Lung (tissue), 12 donors: ENCODE results near the gene NLRP12. TPM values are rescaled to one million over a fixed set of nuclear protein-coding genes. Genes with fewer than 3 reads are reported as not detected.

ENCODE experiments used
- ATAC-seq: fragments of 200-7000 bp; cut with Tn5 transposase; one replicate; pipeline ENCODE4 v1.9.1; 2020; ENCODE audit warnings: moderate number of reproducible peaks; ENCODE audit not compliant: insufficient read depth, low FRiP score
- DNase-seq, 3 donors: peaks; one replicate each; pipeline ENCODE4 v3.0.0-alpha.2; 2013 to 2017
- H3K27ac ChIP-seq, 2 donors: one replicate each; pipeline ENCODE4 v1.5.1; 2013; ENCODE audit warnings: mild to moderate bottlenecking in 2 of 2, moderate library complexity in 2 of 2, control low read depth in 1 of 2, inconsistent platforms in 1 of 2, low read depth in 1 of 2, low read length in 1 of 2
- H3K27me3 ChIP-seq, 3 donors: one replicate each; pipeline ENCODE4 v1.5.1; 2013; ENCODE audit warnings: low read length in 2 of 3; ENCODE audit not compliant: control insufficient read depth in 3 of 3, insufficient read depth in 3 of 3
- H3K36me3 ChIP-seq, 4 donors: one replicate each; pipeline ENCODE4 v1.5.1; 2013; ENCODE audit warnings: low read length in 4 of 4, mild to moderate bottlenecking in 1 of 4, moderate library complexity in 1 of 4; ENCODE audit not compliant: control insufficient read depth in 4 of 4, insufficient read depth in 4 of 4
- H3K4me1 ChIP-seq, 5 donors: one replicate each; pipeline ENCODE4 v1.5.1; 2013; ENCODE audit warnings: low read length in 5 of 5, mild to moderate bottlenecking in 2 of 5, moderate library complexity in 1 of 5; ENCODE audit not compliant: control insufficient read depth in 5 of 5, insufficient read depth in 5 of 5
- H3K4me3 ChIP-seq: one replicate; pipeline ENCODE4 v1.5.1; 2013; ENCODE audit warnings: mild to moderate bottlenecking, control low read depth, moderate library complexity
- H3K9ac ChIP-seq, 2 donors: one replicate each; pipeline ENCODE4 v1.5.1; 2013; ENCODE audit warnings: low read length in 2 of 2, control low read depth in 1 of 2; ENCODE audit not compliant: insufficient read depth in 1 of 2
- H3K9me3 ChIP-seq, 4 donors: one replicate each; pipeline ENCODE4 v1.5.1; 2013; ENCODE audit warnings: low read length in 3 of 4, mild to moderate bottlenecking in 1 of 4, moderate library complexity in 1 of 4; ENCODE audit not compliant: control insufficient read depth in 4 of 4, insufficient read depth in 3 of 4
- WGBS, 2 donors: extraction: QIAGEN DNeasy Blood & Tissue Kit; methylation state at CpG; one replicate each; pipeline ENCODE4 v1.1.7; 2013; 5-methylcytosine and 5-hydroxymethylcytosine counted together
- polyA plus RNA-seq, 2 donors: library from polyadenylated mRNA; stranded (reverse); fragments of 200-250 nt; gene quantifications; one replicate each; pipeline ENCODE4 v1.2.1, GENCODE V29; 2013
- total RNA-seq, 2 donors: library from RNA; depleted of rRNA in 1 of 2; stranded (reverse); fragments of >200 nt in 1 of 2; gene quantifications; one replicate each; pipeline ENCODE4 v1.2.1, GENCODE V29; 2014 to 2021
- TF ChIP-seq, protein P1 (sequence below): IDR thresholded peaks from 2 replicates; pipeline ENCODE4 v1.5.1; 2012; ENCODE audit warnings: mild to moderate bottlenecking; ENCODE audit errors: control extremely low read depth, extremely low read depth
- donor health status: control.
- donor health status: control.
- donor health status: Bipolar disorder and iron deficiency.
- donor health status: healthy.
- donor health status: DM: yes; HTN: yes; CAD: no.

The NLRP12 gene
- total and polyA plus RNA-seq, 4 donors: 1.1 to 11.5 (median 5.8) TPM

- ATAC-seq (no peak), DNase-seq (no peak)
- no peak overlapping the region for H3K9ac ChIP-seq
- H3K4me3 ChIP-seq: no peak overlapping the region
- peak overlapping the region in 1 of 2 donors; percentile 23 for H3K27ac ChIP-seq
- no peaks in the 10 kb centered on the region for H3K4me1 ChIP-seq
- no peaks in the 10 kb centered on the region for H3K27me3 ChIP-seq
- TF ChIP-seq, protein P1, sequence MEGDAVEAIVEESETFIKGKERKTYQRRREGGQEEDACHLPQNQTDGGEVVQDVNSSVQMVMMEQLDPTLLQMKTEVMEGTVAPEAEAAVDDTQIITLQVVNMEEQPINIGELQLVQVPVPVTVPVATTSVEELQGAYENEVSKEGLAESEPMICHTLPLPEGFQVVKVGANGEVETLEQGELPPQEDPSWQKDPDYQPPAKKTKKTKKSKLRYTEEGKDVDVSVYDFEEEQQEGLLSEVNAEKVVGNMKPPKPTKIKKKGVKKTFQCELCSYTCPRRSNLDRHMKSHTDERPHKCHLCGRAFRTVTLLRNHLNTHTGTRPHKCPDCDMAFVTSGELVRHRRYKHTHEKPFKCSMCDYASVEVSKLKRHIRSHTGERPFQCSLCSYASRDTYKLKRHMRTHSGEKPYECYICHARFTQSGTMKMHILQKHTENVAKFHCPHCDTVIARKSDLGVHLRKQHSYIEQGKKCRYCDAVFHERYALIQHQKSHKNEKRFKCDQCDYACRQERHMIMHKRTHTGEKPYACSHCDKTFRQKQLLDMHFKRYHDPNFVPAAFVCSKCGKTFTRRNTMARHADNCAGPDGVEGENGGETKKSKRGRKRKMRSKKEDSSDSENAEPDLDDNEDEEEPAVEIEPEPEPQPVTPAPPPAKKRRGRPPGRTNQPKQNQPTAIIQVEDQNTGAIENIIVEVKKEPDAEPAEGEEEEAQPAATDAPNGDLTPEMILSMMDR: no peak
- whole genome bisulfite sequencing, 2 donors: 61 to 70% methylated on average over 12 of the region's 12 CpGs
- no peaks in the 10 kb centered on the region for H3K36me3 ChIP-seq
- H3K9me3 ChIP-seq: no peaks in the 10 kb centered on the region
Observed at GRCh38 chr19:53823380-53824120, 564 bp downstream of the NLRP12 start.

- TF ChIP-seq, protein P1: no peak
- 60 to 62% methylated on average over 5 of the region's 5 CpGs for WGBS, 2 donors
- Histone ChIP-seq H3K4me1 (no peaks in the 10 kb centered on the region), H3K9ac (no peak overlapping the region), H3K27ac (no peak overlapping the region), H3K4me3 (no peak overlapping the region), H3K9me3 (no peaks in the 10 kb centered on the region), H3K36me3 (no peaks in the 10 kb centered on the region), H3K27me3 (no peaks in the 10 kb centered on the region)
- no peak for ATAC-seq
- no peak for DNase-seq
Observed at GRCh38 chr19:53819861-53820260, 4.3 kb downstream of the NLRP12 start.

GRCh38 chr19:53818756-53819155 lies 5.4 kb downstream of the NLRP12 start:
- ATAC-seq: no peak
- no peaks in the 10 kb centered on the region for H3K27me3 ChIP-seq
- TF ChIP-seq, protein P1: no peak
- H3K4me1 ChIP-seq: no peaks in the 10 kb centered on the region
- H3K4me3 ChIP-seq: no peak overlapping the region
- no peak overlapping the region for H3K27ac ChIP-seq
- DNase-seq: no peak
- no peaks in the 10 kb centered on the region for H3K9me3 ChIP-seq
- H3K36me3 ChIP-seq: no peaks in the 10 kb centered on the region
- H3K9ac ChIP-seq: no peak overlapping the region
- 84 to 91% methylated on average over 13 of the region's 13 CpGs for WGBS, 2 donors

- TF ChIP-seq, protein P1: no peak
- WGBS, 2 donors: 60 to 64% methylated on average over 4 of the region's 4 CpGs
- ATAC-seq (no peak), DNase-seq (no peak)
- no peak overlapping the region for H3K9ac ChIP-seq
- no peaks in the 10 kb centered on the region for H3K27me3 ChIP-seq
- H3K36me3 ChIP-seq: no peaks in the 10 kb centered on the region
- no peak overlapping the region for H3K27ac ChIP-seq
- H3K4me3 ChIP-seq: no peak overlapping the region
- H3K9me3 ChIP-seq: no peaks in the 10 kb centered on the region
- no peaks in the 10 kb centered on the region for H3K4me1 ChIP-seq
Observed at GRCh38 chr19:53813996-53814395, 10.1 kb downstream of the NLRP12 start.
